ENCODE results near the gene MTX1.

MTX1 gene

DNA sequence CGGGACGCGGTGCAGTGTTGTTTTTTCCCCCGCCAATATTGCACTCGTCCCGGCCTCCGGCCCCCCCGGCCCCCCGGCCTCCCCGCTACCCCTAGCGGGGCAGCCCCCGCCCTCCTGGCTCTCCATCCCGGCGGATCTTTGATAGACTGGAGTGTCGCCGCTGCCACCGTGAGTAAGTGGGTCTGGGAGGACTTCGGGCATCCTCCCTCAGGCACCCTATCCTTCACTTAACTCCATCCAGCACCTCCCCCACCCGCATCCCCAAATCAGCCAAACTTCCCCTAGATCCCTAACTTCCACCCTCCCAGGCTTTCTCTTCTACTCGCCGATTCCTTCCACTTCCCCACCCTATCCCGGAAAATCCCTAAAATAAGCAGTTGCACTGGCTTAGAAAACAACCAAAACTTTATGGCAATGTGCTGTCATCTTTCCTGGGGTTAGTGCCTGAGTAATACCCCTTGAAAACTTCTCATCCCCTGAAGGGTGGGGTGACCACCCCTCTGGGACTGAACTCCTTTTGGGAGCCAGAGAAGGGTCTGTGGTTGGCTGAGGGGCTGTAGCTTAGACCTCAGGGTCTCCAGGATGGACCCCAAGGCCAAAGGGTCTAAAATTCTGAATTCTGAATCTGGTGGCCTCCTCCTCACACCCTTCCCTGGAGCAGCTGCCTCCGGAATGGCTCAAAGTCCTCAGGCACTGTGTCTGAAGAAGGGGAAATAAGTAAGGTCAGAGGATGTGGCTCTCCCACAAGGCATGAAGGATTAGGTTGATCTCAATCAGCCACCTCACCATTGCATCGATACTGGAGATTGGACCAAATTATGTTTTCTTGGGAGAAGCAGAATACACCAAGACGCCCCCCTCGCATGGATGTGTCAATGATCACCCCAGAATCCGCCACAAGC, 13.0 kb upstream of the MTX1 start:
- peak overlapping the region; percentile 93 for H3K4me2 ChIP-seq (ENCODE audit: low read depth, low read length, poor library complexity, severe bottlenecking)
- TF ChIP-seq, protein P1, sequence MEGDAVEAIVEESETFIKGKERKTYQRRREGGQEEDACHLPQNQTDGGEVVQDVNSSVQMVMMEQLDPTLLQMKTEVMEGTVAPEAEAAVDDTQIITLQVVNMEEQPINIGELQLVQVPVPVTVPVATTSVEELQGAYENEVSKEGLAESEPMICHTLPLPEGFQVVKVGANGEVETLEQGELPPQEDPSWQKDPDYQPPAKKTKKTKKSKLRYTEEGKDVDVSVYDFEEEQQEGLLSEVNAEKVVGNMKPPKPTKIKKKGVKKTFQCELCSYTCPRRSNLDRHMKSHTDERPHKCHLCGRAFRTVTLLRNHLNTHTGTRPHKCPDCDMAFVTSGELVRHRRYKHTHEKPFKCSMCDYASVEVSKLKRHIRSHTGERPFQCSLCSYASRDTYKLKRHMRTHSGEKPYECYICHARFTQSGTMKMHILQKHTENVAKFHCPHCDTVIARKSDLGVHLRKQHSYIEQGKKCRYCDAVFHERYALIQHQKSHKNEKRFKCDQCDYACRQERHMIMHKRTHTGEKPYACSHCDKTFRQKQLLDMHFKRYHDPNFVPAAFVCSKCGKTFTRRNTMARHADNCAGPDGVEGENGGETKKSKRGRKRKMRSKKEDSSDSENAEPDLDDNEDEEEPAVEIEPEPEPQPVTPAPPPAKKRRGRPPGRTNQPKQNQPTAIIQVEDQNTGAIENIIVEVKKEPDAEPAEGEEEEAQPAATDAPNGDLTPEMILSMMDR (conservative IDR thresholded peaks at IDR 0.05; ENCODE audit: low read length): no peak
- TF ChIP-seq EZH2phosphoT487 (IDR thresholded peaks at IDR 0.05; ENCODE audit: borderline replicate concordance): no peak
- no peaks in the 10 kb centered on the region for H3K9me2 ChIP-seq (replicated peaks; ENCODE audit: low read depth, low read length)
- no peaks in the 10 kb centered on the region for H3F3A ChIP-seq (ENCODE audit: low read depth)
- H2AFZ ChIP-seq (ENCODE audit: low read length): no peak overlapping the region
- H3K36me3 ChIP-seq (ENCODE audit: insufficient read depth, low read length): no peaks in the 10 kb centered on the region
- H3K4me1 ChIP-seq (ENCODE audit: insufficient read depth, low read length, poor library complexity, severe bottlenecking): peaks cover 16% of the 10 kb centered on the region
- H3K4me3 ChIP-seq (ENCODE audit: low read length, poor library complexity, severe bottlenecking): peak overlapping the region; percentile 74
- no peaks in the 10 kb centered on the region for H3K79me2 ChIP-seq (ENCODE audit: insufficient read depth, low read length)
- H3K27me3 ChIP-seq (ENCODE audit: insufficient read depth, low read length, poor library complexity, severe bottlenecking): no peaks in the 10 kb centered on the region
- no peaks in the 10 kb centered on the region for H3K9me3 ChIP-seq (ENCODE audit: insufficient read depth, low read depth, low read length)
- no peak overlapping the region for H3K9ac ChIP-seq (ENCODE audit: low read depth, low read length, poor library complexity, severe bottlenecking)
- H4K20me1 ChIP-seq (ENCODE audit: insufficient read depth, low read length, poor library complexity, severe bottlenecking): no peaks in the 10 kb centered on the region

DNA sequence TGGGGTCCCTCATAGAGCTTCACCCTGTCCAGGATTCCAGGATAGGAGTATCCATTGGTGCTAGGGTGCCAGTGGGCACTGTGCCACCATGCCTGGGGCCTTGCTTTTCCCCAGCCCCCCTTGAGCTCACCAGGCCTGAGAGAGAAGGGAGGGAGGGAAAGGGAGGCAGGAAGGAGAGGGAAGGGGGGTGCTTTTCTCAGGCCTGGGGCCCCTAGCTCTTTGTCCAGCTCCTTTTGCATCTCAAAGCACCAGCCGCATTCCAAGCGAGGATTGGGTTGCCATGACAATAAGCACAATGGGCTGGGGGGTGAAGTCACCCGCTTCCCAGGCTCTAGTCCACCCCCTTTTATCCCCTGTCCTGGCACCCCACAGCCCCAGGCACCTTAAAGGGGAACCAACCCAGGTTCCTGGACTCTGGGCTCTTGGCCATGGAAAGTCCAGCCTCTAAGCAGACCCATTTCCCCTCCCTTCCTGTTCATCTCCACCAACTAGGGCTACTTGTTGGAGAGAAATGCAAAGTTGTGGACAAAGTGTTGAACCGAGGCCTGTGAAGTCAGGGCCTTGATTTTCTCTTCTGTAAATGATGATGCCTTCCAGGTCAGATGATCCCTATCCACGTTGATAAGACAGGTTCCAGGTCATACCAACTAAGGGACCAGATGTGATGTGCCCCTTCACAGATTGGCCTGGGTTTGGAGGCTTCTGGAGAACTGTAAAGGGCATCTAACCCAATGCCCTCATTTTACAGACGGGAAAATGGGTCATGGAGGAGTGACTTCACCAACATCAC, 12.2 kb upstream of the MTX1 start:
- H3F3A ChIP-seq (ENCODE audit: low read depth): no peaks in the 10 kb centered on the region
- no peak overlapping the region for H3K4me2 ChIP-seq (ENCODE audit: low read depth, low read length, poor library complexity, severe bottlenecking)
- H3K9me3 ChIP-seq (ENCODE audit: insufficient read depth, low read depth, low read length): no peaks in the 10 kb centered on the region
- H3K4me3 ChIP-seq (ENCODE audit: low read length, poor library complexity, severe bottlenecking): no peak overlapping the region
- no peaks in the 10 kb centered on the region for H3K79me2 ChIP-seq (ENCODE audit: insufficient read depth, low read length)
- no peaks in the 10 kb centered on the region for H3K27me3 ChIP-seq (ENCODE audit: insufficient read depth, low read length, poor library complexity, severe bottlenecking)
- no peaks in the 10 kb centered on the region for H4K20me1 ChIP-seq (ENCODE audit: insufficient read depth, low read length, poor library complexity, severe bottlenecking)
- H3K36me3 ChIP-seq (ENCODE audit: insufficient read depth, low read length): no peaks in the 10 kb centered on the region
- no peak for TF ChIP-seq EZH2phosphoT487 (IDR thresholded peaks at IDR 0.05; ENCODE audit: borderline replicate concordance)
- TF ChIP-seq, protein P1 (conservative IDR thresholded peaks at IDR 0.05; ENCODE audit: low read length): no peak
- peaks cover 16% of the 10 kb centered on the region for H3K4me1 ChIP-seq (ENCODE audit: insufficient read depth, low read length, poor library complexity, severe bottlenecking)
- no peak overlapping the region for H2AFZ ChIP-seq (ENCODE audit: low read length)
- H3K9me2 ChIP-seq (replicated peaks; ENCODE audit: low read depth, low read length): no peaks in the 10 kb centered on the region
- H3K9ac ChIP-seq (ENCODE audit: low read depth, low read length, poor library complexity, severe bottlenecking): no peak overlapping the region

DNA sequence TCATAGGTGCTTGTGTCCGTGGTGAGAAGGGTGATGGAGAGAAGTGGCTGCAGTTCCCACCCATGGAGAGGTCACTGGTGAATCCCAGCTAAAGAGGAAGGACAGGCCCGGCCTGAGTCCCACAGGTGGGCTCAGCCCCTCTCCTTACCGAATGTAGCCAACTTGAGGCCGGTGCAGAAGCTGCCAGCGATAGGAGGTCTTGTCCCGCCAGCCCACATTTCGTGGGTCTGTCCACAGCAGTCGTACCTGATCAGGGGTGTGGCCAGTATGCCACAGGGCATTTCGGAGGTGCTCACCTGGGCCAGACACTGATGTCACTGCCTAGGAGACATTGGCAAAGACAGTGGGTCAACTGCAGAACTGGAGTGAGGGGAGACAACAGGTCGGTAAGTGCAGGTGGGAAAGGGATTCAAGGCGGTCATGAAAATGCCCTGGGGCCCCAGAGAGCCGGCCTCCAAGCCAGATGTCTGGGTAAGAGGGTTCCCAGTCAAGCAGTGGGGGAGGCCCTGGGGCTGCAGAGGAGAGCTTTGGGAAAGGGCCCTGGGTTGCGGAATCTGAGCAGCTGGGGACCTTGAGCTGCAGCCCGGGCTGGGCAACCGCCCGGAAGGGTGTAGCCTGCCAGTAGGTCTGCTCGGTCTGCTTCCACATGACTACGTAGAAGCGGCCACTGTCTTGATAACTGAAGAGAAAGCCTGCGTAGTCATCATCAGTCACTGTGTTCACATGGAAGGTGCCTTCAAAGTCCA, 11.4 kb upstream of the MTX1 start:
- TF ChIP-seq, protein P1 (conservative IDR thresholded peaks at IDR 0.05; ENCODE audit: low read length): no peak
- TF ChIP-seq EZH2phosphoT487 (IDR thresholded peaks at IDR 0.05; ENCODE audit: borderline replicate concordance): no peak
- no peaks in the 10 kb centered on the region for H4K20me1 ChIP-seq (ENCODE audit: insufficient read depth, low read length, poor library complexity, severe bottlenecking)
- H2AFZ ChIP-seq (ENCODE audit: low read length): no peak overlapping the region
- H3K4me3 ChIP-seq (ENCODE audit: low read length, poor library complexity, severe bottlenecking): no peak overlapping the region
- no peak overlapping the region for H3K4me2 ChIP-seq (ENCODE audit: low read depth, low read length, poor library complexity, severe bottlenecking)
- peaks cover 16% of the 10 kb centered on the region for H3K4me1 ChIP-seq (ENCODE audit: insufficient read depth, low read length, poor library complexity, severe bottlenecking)
- H3K9me2 ChIP-seq (replicated peaks; ENCODE audit: low read depth, low read length): no peaks in the 10 kb centered on the region
- H3K9ac ChIP-seq (ENCODE audit: low read depth, low read length, poor library complexity, severe bottlenecking): no peak overlapping the region
- H3K36me3 ChIP-seq (ENCODE audit: insufficient read depth, low read length): no peaks in the 10 kb centered on the region
- H3F3A ChIP-seq (ENCODE audit: low read depth): no peaks in the 10 kb centered on the region
- no peaks in the 10 kb centered on the region for H3K9me3 ChIP-seq (ENCODE audit: insufficient read depth, low read depth, low read length)
- H3K79me2 ChIP-seq (ENCODE audit: insufficient read depth, low read length): no peaks in the 10 kb centered on the region
- no peaks in the 10 kb centered on the region for H3K27me3 ChIP-seq (ENCODE audit: insufficient read depth, low read length, poor library complexity, severe bottlenecking)
